Jurkat, Clone E6-1 (cell line): ENCODE measurements around the gene ZNF782. TPM values are rescaled to one million over a fixed set of nuclear protein-coding genes. Genes with fewer than 3 reads are reported as not detected.
A peak's percentile ranks its signal among the peaks of the same experiment; 100 is the strongest.
"Not testable (repeated sequence)": the region's sequence is repeated elsewhere in the genome, so short reads cannot be mapped to it uniquely, and the experiment has no call there.

Experiments
- DNase-seq: peaks from one replicate; pipeline ENCODE4 v3.0.0-alpha.2; 2011; ENCODE audit warnings: low read depth, low spot score
- H3K4me3 ChIP-seq: 2 replicates; pipeline ENCODE4 v1.5.1; 2011; ENCODE audit warnings: mild to moderate bottlenecking, low read length, control low read depth, moderate library complexity
- polyA plus RNA-seq: library from polyadenylated mRNA; unstranded; fragments of >200 nt; gene quantifications from one replicate; pipeline ENCODE4 v1.2.1, GENCODE V29; 2012; ENCODE audit warnings: missing spikeins; ENCODE audit not compliant: insufficient read length, insufficient read depth

Gene ZNF782
- polyA plus RNA-seq, result 5.8 TPM

- DNase-seq, result peak; percentile 90
- H3K4me3 ChIP-seq, result peak within 1 kb of the TSS; percentile 69
Measured at GRCh38 chr9:96853781-96854650, at the start of gene ZNF782. Gene ZNF782, minus strand, starts transcription at chr9:96854514. Its CDS starts 2,553 bp downstream, at chr9:96851961.

- not testable (repeated sequence) for H3K4me3 ChIP-seq, DNase-seq
Measured at GRCh38 chr9:96900010-96900409, 45.7 kb upstream of the ZNF782 start.

DNA sequence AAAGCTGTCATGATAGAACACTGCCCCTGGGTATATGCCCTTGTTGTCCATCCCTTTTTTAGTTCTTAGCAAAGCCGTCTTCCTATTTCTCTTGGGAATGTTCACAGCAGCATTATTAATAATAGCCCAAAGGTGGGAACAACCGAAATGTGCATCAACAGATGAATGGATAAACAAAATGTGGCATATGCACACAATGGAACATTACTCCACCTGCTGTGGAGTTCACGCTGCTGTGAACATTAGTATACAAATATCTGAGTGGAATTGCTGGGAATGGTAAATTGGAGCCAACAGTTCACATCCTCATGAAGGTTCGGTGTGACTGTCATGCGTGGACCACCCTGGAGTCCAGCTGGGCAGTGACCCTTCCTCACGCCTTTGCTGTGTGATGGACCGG is 37.8 kb upstream of the ZNF782 start:
- no peak overlapping the region for H3K4me3 ChIP-seq
- no peak for DNase-seq

GRCh38 chr9:96888591-96888990 is 34.3 kb upstream of the ZNF782 start:
- DNase-seq, result no peak
- no peak overlapping the region for H3K4me3 ChIP-seq

DNA sequence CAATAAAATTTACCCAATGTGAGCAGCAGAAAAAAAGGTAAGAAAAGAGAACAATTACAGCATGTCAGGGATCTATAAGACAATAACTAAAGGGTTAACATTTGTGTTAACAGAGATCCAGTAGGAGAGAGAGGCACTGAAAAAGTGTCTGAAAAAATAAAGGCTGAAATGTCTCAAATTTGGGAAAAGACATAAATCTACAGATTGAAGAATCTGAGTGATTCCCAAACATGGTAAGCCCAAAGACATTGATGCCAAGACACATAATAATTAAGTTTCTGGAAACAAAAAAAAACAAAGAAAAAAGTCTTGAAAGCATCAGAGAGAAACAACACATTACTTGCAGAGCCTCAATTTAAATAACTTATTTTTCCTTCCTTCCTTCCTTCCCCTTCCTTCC is 31.1 kb upstream of the ZNF782 start:
- no peak overlapping the region for H3K4me3 ChIP-seq
- no peak for DNase-seq

- DNase-seq, result no peak
- H3K4me3 ChIP-seq, result no peak overlapping the region
Measured at GRCh38 chr9:96884443-96884842, 30.1 kb upstream of the ZNF782 start.

DNA sequence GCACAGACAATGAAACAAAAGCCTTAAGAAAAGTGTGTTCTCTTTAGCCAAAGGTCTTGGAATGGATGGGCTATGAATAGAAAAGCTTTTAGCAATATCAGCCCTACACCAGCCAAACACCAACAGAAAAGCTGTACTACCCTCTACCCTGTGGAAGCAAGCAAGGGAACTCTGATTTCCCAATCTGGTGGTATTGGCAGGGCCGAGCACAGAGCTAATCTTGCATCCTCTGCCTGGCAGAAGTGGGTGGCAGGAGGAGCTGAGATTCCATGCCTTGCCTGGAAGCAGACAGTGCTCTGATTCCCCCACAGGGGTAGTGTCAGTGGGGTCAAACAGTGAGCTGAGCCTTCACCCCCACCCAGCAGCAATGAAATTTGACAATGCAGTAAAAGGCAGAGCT is 29.6 kb upstream of the ZNF782 start:
- no peak for DNase-seq
- no peak overlapping the region for H3K4me3 ChIP-seq

DNA sequence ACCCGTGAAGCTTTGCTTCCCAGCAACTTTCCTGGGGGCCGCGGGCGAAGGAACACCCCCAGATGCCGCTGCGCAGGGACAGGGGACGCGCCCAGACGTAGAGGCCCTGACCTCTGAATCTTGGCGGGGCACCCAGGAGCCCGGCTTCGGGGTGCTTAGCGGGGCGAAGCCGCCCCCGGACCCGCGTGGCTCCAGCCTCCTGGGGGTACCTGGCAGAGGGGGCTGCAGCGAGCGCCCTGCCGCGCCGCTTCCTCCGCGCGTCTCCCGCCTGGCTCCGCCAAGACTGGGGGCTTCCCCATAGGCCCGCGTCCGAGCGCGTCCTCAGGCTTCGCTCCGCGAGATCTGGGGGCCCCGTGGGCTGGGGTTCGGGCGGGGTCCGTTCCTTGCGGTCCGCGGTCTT is 23.0 kb upstream of the ZNF782 start:
- no peak overlapping the region for H3K4me3 ChIP-seq
- no peak for DNase-seq

DNA sequence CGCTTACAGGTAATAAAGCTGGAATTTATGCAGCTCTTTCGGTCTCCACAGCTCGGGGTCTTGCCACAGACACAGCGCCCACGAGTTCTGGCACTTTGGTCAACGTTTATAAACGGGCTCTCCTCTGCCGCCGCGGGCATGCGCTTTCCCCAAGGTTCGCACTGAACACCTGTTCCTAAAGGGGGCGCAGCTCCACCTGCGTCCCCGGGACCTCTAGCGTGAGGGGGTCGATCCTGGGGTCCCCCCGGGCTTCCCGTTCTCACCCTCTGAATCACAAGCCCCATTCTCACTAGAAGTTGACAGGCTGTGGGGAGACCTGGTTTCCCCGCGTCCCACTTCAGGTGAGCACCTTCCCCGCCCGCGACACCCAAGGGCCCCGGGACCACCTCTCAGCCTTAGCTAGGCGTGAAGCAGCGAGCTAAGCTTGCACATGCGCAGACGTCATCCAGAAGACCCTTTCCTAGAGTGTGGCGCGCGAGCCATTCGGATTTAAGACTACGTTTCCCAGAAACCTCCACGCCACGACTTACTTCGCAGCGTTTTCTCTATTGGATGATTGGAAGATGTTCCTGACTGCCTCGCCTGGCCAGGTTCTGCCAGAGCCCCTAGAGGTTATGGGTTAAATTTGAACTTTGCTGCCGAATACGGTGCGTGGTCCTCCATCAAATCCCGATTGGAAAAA is 21.3 kb upstream of the ZNF782 start:
- H3K4me3 ChIP-seq, result peak overlapping the region; percentile 50
- DNase-seq, result peak; percentile 90

DNA sequence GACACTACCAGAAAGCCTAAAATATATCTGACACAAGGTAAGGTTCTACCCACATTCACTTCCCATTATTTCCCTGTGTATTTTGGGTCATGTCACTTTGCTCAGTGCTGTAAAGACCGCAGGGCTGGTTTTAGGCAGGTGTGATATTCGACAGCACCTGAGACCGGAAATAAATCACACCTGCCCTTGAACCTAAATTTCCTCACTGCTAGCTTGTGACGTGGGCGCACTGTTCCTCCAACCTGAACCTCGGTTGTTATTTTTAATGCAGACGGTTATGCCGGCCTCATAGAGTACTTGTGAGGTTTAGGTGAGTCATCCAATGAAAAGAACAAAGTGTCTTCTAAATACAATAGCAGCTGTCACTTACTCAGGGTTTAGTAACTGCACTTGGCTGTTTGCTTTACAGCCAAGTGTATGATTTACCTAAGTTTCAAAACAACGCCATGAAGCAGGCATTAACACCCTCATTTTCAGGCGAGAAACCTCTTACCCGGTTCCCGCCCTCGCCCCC is 20.7 kb upstream of the ZNF782 start:
- peak overlapping the region; percentile 50 for H3K4me3 ChIP-seq
- DNase-seq, result peak; percentile 12

GRCh38 chr9:96874201-96874785 is 20.0 kb upstream of the ZNF782 start:
- H3K4me3 ChIP-seq, result no peak overlapping the region
- peak; percentile 6 for DNase-seq

DNA sequence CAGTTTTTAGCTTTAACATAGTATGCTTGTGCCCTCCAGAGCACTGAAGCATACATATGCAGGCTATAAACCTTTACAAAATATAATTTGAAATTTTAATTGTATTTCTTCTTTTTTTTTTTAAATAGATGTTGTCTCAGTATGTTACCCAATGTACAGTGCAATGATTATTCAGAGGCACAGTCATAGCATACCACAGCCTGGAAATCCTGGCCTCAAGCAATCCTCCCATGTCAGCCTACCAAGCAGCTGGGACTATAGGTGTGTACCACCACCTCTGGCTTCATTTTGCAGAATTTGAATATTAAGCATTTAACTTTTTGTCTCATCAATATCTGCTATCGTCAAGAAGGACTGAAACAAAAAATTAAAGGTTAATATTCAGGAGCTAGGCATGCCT is 16.9 kb upstream of the ZNF782 start:
- H3K4me3 ChIP-seq, result no peak overlapping the region
- no peak for DNase-seq

GRCh38 chr9:96868709-96869108 is 14.4 kb upstream of the ZNF782 start:
- no peak for DNase-seq
- no peak overlapping the region for H3K4me3 ChIP-seq

GRCh38 chr9:96867079-96867804 is 12.9 kb upstream of the ZNF782 start:
- no peak overlapping the region for H3K4me3 ChIP-seq
- no peak for DNase-seq

DNA sequence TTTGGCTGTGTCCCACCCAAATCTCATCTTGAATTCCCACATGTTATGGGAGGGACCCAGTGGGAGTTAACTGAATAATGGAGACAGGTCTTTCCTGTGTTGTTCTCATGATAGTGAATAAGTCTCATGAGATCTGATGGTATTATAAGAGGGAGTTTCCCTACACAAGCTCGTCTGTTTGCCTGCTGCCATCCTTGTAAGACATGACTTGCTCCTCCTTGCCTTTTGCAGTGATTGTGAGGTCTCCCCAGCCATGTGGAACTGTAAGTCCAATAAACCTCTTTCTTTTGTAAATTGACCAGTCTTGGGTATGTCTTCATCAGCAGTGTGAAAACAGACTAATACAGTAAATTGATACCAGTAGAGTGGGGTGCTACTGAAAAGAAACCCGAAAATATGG is 10.9 kb upstream of the ZNF782 start:
- not testable (repeated sequence) for DNase-seq, H3K4me3 ChIP-seq

DNA sequence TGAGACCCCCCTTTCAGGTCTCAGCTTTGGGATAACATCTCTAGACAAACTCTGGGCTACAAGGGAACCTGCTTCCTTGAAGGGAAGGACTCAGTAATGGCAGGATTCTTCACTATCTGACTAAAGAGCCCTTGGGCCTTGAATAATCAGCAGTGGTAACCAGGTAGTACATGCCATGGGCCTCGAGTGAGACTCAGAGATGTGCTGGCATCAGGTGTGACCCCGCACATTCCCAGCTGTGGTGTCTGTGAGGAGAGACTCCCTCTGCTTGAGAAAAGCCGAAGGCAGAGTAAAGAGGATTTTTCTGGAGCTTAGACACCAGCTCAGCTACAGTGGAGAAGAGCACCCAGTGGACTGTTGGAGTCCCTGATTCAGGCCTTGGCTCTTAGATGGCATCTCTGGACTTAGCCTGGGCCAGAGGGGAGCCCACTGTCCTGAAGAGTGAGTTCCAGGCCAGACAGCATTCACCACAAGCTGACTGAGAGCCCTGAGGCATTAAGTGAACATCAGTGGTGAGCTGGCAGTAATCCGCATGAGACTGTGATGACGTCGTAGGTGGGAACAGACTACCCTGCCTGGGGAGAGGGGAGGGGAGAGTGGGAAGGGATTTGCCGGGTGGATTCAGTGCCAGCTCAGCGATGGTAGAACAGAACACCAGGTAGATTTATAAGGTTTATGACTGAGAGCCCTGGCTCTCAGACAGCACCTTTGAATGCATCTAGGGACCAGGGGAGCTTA is 5.3 kb upstream of the ZNF782 start:
- no peak for DNase-seq
- no peak overlapping the region for H3K4me3 ChIP-seq

DNA sequence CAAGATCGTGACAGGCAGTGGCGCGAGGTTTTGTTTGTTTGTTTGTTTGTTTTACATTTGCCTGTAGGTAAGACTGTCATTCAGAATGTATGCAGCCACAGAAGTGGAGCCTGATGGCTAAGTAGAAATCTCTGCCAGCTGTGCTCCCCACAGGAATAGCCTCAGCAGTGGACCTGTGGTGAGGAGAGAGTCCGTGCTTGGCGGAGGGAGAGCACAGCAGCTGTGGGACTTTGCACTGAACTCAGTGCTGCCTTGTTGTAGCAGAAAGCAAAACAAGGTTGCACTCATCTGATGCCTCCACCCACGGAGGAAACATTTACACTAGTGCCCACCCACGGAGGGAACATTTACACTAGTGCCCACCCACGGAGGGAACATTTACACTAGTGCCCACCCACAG is 4.4 kb upstream of the ZNF782 start:
- DNase-seq, result no peak

DNA sequence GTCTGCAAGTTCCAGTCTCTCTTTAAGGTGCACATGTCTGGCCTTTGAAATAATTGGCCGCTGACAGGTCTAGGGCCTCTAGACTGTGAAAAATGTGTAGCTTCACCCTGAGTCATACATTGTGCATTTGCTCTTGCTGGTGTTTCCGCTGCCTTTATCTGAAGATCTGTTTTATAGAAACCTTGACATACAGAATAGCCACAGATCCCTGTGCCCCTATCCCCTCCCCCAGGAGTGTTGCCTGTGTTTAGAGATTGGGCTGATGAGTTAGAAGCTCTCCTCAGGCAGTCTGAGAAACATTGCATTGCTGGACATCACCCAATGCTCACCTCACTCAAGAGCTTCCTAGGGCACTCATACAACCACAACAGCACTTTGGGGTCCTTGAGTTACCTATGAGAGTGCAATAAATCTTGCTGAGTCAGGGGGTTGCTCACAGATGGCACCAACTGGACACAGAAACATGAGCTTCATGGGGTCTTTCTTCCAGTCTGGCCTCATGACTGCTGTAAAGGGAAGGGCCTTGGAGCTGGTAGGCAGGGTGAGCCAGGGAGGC is 3.8 kb upstream of the ZNF782 start:
- DNase-seq, result no peak
- no peak overlapping the region for H3K4me3 ChIP-seq

More for the DNA sequence above, 4.4 kb upstream of the ZNF782 start:
- H3K4me3 ChIP-seq, result no peak overlapping the region
